GM18870 (cell line): ENCODE data around the gene THADA.
"Not testable (repeated sequence)": the region's sequence is repeated elsewhere in the genome, so short reads cannot be mapped to it uniquely, and the experiment has no call there.

Experiments
- ATAC-seq: cut with Tn5 transposase; IDR thresholded peaks from one replicate; pipeline ENCODE4 v1.9.1; 2021; ENCODE audit warnings: moderate library complexity; ENCODE audit not compliant: unreplicated experiment

THADA gene

DNA sequence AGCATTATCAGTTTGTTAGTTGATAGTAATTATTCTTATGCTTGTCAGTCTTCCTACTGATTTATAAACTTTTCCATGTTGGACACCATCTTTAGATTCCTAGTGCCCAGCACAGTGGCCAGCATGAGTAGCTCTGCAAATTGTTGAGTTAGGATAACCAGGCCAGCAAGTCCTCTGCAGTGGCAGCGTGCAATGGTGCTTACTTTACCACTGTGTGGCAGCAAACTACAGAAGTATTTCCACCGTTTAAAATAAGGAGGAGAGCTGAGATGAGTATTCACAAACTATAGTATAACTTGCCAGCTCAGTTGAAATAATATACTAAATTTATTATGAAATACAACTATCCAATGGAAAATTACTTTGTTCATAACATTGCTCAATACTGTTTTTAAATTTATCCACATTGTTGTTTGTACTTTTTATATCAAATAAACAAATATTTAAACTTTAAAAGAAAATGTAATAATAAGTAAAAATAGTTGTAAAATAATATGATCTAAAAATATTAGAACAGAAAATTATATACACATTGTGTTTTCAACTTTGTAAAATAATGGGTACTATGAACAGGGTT lies 9.3 kb upstream of the THADA start:
- no peak for ATAC-seq

DNA sequence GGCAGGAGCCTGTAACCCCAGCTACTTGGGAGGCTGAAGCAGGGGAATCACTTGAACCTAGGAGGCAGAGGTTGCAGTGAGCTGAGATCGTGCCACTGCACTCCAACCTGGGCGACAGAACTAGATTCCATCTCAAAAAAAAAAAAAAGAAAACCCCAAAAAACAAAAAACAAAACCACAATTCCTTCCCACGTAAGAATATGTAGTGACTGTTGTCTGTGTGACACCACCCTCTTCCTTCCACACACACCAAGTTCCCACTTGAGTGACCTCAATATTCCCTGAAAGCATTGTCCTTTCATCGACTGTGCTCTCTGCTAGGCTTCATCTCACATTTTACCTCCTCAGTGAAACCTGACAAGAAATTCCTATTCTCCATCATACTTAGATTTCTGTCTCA lies 8.8 kb upstream of the THADA start:
- ATAC-seq = no peak

- not testable (repeated sequence) for ATAC-seq
Observed at GRCh38 chr2:43600596-43600995, 4.8 kb upstream of the THADA start.

- no peak for ATAC-seq
Observed at GRCh38 chr2:43594875-43595274, 963 bp downstream of the THADA start.

DNA sequence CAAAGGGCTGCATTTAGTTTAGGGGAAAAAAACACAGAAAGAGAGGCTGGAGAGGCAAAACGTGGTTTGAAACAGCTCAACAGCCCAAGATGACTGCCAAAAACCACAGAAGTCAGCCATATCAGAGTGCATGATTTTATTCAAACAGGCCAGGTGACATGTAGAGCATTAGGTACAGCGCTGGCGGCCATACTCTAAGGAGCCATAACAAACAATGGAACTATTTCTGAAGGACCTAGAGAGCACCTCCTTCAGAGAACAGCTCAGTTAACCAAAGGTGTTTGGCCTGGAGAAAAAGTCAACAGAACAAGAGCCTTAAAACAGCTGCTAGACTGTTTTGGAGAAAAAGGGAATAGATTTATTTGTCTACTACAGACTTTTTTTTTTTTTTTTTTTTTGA lies 2.6 kb downstream of the THADA start:
- no peak for ATAC-seq

DNA sequence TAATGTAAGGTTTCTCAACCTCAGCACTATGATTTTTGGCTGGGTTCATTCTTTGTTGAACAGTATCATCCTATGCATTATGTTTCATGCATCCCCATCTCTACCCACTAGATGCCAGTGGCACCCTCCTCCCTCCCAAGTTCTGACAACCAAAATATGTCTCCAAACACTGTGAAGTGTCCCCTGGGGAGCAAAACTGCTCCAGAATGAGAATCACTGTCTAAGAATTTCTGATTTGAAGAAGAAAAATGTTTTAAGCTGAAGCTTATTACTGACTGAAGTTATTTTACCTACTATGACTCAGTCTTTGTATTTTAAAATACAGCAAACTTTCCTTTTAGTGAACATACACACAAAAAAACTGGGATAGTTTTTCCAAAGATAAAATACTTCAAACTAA lies 3.4 kb downstream of the THADA start:
- no peak for ATAC-seq

DNA sequence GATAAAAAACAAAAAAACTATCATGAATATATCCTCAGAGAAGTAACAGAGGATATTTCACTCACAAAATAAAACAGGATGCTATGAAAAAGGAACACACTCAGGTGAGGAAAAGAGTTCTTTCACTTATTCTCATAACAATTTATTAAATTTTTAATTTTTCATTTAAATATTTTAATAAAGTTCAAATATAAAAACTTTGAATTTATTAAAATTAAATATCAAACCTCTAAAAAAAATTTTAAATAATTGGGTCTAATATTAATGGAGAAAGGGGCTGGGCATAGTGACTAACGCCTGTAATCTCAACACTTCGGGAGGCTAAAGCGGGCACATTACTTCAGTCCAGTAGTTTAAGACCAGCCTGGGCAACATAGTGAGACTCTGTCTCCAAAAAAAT lies 10.1 kb downstream of the THADA start:
- ATAC-seq = no peak

DNA sequence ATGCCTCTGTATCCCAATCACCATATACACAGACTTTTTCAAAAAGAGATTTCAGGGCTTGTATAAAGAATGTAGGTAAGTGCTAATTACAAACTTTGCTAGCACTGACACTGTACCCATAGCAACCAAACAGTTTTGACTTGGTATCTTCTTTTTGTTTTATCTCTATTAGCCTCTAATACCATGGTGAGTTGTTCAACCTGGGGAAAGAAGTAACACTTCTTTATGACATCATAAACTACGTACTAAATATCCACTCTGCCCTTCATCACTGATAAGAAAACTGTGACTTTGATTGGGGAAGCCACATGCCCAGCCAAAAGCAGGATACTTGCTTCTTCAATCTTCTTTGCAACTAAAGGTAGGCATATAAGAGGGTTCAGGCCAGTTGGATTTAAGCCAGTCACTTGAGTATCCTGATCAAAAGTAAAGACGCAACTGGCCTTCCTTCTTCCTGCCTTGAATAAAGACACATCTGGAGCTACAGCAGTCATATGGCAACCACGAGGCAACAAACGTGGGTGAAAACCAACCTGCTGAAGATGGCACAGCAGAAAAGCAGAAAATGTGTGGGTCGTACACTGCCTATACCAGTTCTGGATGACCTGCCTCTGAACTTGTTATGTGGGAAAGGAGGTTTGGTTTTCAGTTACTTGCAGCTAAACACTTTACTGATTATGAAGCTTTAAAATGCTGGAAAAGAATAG lies 16.4 kb downstream of the THADA start:
- no peak for ATAC-seq

DNA sequence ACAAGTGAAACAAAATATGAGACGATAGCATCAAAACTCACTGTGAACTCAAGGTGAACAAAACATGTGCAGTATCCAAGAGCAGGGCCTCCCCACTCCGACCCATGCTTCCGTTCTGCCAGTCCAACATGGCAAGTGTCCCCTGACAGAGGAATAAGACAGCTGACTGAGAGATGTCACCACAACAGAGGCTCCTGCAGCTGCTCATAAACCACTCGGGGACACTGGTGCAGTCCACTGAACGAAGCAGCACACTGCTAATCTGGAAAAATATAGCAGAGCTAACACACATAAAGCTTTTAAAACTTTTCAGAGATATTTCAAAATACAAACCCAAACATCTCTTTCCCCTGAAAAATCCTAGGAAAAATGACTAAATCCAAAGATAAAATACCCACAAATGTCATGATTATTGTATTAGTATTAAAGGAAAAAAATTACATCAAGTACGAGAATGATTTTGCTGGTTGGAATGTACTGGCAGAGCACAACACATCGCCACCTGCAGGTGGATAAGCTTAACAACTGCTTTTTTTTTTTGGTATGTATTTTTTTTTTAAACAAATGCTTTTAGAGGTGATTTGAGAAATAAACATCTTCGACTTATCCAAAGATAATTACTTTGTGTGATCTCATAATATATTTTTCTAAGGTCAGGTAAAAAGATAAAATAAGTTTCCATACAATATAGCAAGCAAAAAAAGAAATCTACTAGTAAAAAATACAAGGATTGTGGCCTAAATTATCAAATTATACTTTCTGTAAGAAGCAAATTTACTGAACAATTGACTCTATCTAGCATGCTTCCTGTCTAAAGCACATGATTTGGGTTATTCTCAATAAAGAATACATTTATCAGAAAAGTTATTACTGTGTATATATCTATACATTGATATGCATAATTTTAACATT lies 18.6 kb downstream of the THADA start:
- ATAC-seq = no peak

- no peak for ATAC-seq
Observed at GRCh38 chr2:43572244-43572643, 23.6 kb downstream of the THADA start.

DNA sequence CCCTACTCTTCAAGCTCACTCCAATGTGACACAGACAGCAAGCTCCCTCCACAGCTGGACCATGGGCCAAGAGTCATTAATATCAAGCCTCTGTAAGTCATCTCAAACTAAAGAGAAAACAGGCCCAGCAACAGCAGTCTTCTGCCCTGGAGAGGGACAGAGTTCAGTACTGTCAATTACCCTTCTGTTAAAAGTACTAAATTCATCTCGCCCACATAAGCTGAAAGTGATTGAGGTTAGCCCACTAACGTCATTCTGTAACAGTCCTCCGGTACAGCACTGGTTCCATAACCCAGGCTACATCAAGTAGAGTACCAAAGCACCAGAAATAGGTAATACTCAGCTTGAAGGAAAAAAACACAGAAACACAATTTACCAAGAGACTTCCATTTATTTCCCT lies 25.9 kb downstream of the THADA start:
- peak; percentile 76 for ATAC-seq

DNA sequence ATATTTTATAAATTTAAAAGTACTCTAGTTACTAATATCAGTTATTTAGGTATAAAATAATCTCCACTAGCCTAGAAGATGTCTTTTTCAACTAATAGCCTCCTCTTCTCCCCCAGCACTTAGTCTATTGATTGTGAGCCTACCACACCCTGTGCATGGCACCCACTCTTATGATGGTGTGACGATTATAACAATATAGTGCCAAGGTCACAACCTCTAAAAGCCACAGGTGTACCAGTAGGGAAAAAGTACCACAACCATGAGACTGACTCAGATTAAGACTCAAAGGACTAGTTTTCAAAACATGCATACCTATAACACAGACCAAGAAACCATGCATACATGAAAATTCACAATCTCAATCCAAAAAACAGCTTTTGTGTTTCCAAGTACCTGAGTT lies 27.6 kb downstream of the THADA start:
- no peak for ATAC-seq

GRCh38 chr2:43566461-43566729 lies 29.4 kb downstream of the THADA start:
- ATAC-seq = peak; percentile 20

- ATAC-seq = no peak
Observed at GRCh38 chr2:43563679-43564078, 32.2 kb downstream of the THADA start.

DNA sequence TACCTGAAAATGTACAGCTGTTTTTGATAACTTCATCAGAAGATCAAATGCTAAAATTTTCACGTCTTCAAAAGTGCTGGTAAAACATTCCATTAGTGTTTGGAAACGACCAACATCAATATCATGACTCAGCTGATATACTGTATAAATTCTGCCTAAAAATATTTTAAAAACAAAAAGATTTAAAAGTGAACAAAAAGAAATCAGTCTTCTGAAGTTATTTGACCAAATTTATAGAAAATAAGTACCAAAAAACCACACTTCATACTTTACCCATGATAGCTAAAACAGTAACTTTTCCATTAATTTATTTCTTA lies 35.6 kb downstream of the THADA start:
- ATAC-seq = no peak

- ATAC-seq = no peak
Observed at GRCh38 chr2:43559391-43560230, 36.2 kb downstream of the THADA start.

GRCh38 chr2:43557196-43557595 lies 38.6 kb downstream of the THADA start:
- no peak for ATAC-seq

DNA sequence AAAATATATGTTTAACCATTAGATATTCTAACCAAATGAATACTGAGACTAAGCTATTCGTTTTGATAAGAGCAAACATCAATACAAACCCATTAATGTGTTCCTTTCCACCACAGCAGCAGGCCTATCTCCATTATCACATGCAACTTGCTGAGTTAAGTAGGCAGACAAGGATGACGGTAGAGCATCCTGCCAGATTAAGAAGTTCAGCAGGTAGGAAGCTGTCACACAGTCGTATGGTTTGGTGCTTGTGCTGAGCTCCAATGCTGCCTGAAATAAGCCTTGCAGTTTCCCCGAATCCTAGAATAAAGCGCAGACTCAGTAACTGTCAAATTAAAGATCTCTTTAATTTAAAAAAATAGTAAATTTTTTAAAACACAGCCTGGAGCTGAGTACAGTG lies 39.6 kb downstream of the THADA start:
- no peak for ATAC-seq

- ATAC-seq = no peak
Observed at GRCh38 chr2:43553341-43553855, 42.4 kb downstream of the THADA start.

GRCh38 chr2:43551990-43552389 lies 43.8 kb downstream of the THADA start:
- ATAC-seq = no peak

- not testable (repeated sequence) for ATAC-seq
Observed at GRCh38 chr2:43548381-43548780, 47.5 kb downstream of the THADA start.
